Retinal pigment epithelial cell (primary cell): ENCODE data around the gene PANX2.

Experiments
- DNase-seq: peaks from one replicate; pipeline ENCODE4 v3.0.0-alpha.2; 2010; ENCODE audit warnings: low read depth
- H3K4me3 ChIP-seq: 2 replicates; pipeline ENCODE4 v1.5.1; 2011; ENCODE audit warnings: mild to moderate bottlenecking, low read length, control low read depth, moderate library complexity
- TF ChIP-seq, protein P1 (sequence below): conservative IDR thresholded peaks from 2 replicates; pipeline ENCODE4 v1.5.1; 2011; ENCODE audit warnings: low read depth, low read length, control low read depth, inconsistent platforms

Gene PANX2

DNA sequence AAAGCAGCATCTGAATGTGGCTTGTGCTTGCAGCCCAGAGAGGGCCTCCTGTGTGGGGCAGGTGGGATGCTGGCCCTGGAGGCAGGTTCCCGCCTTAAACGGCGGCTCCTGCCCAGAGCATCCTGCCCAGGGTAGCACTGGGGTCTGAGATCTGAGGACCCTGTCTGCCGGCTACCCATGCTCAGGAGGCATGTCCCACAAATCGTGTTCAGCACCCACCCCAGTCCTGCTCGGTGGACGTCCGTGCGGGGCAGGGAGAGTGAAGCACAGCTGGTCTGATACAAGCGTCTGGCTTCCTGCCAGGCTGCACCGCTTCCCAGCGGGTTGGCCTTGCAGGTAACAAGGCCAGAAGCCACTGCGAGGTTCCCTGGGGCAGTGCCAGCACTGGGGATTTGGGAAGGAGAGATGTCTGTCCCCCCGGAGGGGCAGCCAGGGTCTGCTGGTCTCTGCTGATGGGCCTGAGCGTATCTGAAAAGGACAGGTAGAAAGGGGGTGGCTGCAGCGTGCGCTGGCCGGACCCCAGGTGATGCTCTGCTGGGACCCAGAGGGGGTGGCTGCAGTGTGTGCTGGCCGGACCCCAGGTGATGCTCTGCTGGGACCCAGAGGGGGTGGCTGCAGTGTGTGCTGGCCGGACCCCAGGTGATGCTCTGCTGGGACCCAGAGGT lies 18.8 kb downstream of the PANX2 start:
- TF ChIP-seq, protein P1, sequence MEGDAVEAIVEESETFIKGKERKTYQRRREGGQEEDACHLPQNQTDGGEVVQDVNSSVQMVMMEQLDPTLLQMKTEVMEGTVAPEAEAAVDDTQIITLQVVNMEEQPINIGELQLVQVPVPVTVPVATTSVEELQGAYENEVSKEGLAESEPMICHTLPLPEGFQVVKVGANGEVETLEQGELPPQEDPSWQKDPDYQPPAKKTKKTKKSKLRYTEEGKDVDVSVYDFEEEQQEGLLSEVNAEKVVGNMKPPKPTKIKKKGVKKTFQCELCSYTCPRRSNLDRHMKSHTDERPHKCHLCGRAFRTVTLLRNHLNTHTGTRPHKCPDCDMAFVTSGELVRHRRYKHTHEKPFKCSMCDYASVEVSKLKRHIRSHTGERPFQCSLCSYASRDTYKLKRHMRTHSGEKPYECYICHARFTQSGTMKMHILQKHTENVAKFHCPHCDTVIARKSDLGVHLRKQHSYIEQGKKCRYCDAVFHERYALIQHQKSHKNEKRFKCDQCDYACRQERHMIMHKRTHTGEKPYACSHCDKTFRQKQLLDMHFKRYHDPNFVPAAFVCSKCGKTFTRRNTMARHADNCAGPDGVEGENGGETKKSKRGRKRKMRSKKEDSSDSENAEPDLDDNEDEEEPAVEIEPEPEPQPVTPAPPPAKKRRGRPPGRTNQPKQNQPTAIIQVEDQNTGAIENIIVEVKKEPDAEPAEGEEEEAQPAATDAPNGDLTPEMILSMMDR: no peak
- H3K4me3 ChIP-seq: no peak overlapping the region
- DNase-seq: no peak

DNA sequence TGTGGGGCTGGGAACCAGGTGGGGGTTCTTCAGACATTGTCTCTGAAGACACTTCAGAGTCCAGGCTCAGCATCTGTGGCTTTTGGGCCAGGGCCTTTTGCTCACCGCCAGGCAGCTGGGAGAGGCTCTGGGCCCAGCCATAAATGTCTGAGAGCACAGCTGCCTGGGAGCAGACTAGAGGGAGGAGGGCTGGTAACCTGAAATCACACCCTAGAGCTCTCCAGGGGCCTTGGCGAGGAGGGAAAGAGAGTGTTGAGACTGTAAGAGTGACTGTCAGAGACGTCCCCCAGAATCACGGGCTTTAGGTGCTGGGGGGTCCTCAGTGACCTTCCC lies 19.3 kb downstream of the PANX2 start:
- H3K4me3 ChIP-seq: peak overlapping the region; percentile 46
- TF ChIP-seq, protein P1: no peak
- DNase-seq: no peak

DNA sequence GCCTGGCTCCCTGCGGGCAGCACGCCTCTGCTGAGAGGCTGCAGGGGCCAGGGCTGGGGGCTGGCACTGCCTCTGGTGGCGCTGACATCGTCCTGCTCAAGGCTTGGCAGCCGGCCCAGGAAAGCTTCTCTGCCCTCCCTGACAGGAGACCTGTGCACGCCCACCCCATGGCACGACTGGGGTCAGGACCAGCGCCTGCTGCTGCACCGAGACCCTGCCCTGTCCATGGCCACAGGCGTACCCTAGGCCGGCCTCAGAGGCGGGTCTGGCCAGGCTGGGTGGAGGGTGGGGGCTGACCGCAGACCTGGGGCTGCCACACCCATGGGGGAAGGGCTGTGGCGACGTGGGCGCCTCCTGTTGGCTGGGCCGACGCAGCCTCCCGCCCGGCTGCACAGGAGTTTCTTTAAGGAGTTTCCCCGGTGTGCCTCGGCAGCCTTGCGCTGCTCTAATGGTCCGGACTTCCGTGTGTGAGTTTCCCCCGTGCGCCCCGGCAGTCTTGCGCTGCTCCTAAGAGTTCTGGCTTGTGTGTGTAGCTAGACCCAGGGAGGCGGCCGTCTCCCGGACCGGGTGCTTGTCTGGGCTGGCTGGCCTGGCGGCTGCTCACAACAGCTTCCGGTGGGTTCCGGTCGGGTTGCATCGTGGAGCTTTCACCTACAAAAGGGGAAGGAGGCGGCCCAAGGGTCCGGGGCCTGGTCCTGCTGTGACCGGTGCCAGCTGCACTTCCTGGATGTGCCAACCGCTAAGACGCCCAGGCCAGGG lies 19.8 kb downstream of the PANX2 start:
- TF ChIP-seq, protein P1: peak; percentile 31
- peak overlapping the region; percentile 46 for H3K4me3 ChIP-seq
- peak; percentile 56 for DNase-seq

DNA sequence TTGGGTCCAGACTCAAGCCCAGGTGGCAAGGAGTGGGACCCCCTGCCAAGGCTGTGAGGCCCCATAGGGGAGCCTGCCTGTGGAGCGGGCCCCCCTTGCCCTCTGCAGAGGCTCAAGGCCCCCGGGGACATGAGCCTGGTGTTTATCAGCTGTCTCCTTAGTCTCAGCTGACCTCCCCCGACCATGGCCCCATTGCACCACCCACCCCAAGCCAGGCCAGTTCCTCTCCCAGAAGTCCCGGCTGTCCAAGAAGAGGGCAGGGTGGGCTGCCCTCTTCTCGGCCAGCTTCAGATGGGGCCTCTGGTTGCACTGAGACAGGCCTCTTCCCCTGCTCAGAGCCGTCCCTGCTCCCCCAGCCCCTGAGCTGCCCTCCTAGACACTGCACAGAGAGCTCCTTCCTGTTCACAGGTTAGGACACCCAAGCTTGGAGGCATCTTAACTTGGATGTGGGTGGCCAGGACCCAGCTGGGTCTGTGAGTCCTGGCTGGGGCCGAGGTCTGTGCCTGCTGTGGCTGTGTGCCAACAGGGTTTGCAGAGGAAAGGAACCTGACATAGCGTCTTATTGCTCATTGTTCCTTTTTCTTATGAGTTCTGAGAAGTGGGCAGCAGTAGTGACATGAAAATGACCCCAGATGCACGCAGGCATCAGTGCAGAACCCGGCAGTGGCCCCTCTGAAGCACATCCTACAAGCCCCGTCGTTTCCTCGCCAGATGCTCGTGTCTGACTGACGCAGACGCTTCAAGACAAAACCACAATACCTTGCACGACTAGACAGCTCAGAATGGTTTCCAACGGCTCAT lies 20.6 kb downstream of the PANX2 start:
- H3K4me3 ChIP-seq: peak overlapping the region; percentile 46
- no peak for DNase-seq
- TF ChIP-seq, protein P1: no peak

DNA sequence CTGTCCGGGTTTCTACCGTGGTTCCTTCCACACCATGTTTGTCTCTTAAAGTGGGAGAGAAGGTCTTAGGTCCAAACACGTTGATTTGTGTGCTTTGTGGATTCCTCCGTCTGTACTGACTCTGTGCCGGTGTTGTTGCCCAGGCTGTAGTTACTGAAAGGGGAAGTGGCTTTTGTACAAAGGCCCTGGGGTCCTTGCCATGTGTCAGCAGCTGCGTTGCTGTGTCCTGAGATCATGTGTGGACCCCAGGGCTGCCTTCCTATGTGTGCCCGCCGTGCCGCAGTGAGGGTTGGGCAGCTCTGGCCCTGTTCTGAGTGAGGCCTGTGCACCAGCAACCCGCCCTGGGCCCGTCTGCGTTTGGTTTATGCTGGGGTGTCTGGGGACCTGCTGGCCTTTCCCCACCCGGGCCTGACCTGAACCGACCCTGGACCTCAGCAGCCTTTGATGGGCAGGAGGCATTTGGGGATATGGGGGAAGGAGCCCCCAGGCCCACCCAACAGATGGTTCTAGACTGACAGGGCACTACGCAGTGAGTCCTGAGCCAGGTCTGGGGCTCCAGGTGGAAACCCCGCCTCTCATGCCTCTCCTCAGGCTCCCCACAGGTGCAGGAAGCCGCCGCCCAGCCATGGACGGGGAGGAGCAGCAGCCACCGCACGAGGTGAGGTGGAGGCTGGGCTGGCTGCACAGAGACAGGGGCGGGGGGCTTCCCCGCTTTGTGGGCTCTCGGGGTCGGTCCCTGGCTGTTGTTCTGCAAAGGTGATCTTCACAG lies 22.1 kb downstream of the PANX2 start:
- H3K4me3 ChIP-seq: no peak overlapping the region
- no peak for DNase-seq
- TF ChIP-seq, protein P1: no peak

DNA sequence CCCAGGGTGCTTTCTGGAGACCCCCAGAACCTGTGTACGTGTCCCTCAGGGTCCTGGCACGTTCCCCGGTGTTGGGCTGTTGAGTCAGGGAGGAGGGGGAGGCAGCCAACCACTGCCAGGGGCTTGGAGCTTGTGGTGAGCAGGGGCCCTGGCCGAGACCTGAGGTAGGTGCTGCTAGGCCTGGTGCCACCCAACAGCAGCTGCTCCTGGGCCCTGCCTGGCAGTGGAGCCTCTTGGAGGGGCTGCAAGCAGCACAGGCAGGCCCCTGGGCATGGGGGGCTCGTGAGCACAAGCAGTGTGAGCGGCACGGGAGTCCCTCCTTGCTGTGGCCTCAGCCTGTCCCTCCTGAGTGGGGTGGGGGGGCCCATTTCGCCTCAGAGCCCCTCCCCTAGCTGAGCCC lies 23.1 kb downstream of the PANX2 start:
- DNase-seq: no peak
- TF ChIP-seq, protein P1: no peak

More for the DNA sequence above, 23.1 kb downstream of the PANX2 start:
- H3K4me3 ChIP-seq: no peak overlapping the region
